HG03342 (cell line): Measurements from ENCODE around the gene ZNF414.

Source experiments
- ATAC-seq: cut with Tn5 transposase; IDR thresholded peaks from one replicate; pipeline ENCODE4 v1.9.1; 2021; ENCODE audit warnings: mild to moderate bottlenecking, moderate library complexity; ENCODE audit not compliant: unreplicated experiment

Gene ZNF414

DNA sequence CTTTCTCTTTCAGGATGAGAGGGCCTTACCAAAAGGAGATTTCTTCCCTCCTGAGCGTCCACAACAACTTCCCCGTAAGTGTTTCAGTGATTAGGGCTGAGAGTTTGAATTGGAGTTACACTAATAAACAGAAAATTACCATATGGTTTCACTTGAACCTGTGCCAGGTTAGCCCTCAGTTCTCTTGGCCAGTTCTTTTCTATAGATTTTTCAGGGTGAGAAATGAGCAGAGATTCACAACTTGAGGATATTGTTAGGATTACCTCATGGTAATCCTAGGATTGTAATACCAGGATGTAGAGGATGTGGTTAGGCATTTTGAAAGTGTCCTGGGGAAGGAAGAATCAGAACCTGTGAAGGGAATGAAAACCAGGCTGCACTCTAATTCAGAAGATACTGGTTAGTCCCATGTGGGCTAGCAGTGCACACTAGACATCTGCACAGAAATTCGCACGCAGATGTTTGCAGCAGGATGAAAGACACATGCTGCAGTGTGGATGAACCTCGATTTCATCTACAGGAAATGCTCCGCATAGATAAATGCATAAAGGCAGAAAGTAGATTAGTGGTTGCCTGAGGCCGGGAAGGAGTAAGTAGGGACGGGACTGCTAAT lies 45.1 kb downstream of the ZNF414 start:
- ATAC-seq: no peak

DNA sequence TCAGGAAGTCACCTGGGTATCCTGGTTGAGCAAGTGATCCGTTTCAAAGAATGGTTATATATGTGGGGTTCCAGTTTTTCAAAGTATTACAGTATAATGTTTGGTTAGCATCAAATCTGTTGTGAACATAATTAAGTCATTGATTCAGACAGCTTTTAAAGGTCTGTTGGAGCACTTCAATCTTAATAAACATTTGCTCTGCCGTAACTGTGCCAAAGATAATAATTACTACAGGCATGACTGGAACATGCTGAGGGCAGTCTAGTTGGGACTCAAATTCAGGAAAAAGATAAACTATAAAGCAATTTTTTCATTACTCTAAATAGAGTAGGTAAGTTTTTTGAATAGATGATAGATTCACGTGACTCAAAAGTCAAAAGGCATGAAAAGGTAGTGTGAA lies 45.8 kb downstream of the ZNF414 start:
- no peak for ATAC-seq

DNA sequence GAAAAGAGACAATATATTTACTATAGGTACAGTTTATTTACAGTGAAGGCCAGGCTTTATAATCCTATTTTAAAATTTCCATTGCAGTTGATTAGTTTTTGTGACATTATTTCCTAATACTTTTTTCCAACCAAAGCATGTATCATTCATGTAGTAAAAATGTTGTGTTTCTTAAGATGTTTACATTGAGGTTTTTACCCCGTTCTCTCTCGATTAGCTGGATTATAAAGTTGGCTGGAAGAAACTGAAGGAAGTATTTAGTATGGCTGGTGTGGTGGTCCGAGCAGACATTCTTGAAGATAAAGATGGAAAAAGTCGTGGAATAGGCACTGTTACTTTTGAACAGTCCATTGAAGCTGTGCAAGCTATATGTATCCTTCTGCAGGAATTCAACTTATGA lies 47.9 kb downstream of the ZNF414 start:
- ATAC-seq: no peak

DNA sequence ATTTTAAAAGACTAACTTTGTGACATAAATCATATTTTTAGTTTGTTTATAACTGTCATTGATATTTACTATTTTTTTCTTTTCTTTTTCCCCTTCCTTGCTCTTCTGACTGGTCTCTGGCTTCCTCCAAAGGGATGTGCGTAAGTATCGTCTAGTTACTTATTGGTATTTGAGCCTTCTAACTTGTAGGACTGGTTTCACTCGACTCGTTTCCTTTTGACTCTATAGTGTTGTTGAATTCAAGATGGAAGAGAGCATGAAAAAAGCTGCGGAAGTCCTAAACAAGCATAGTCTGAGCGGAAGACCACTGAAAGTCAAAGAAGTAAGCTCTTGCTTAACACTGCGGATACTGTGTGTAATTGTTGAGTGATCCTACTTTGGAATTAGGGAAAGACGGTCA lies 50.6 kb downstream of the ZNF414 start:
- ATAC-seq: no peak

DNA sequence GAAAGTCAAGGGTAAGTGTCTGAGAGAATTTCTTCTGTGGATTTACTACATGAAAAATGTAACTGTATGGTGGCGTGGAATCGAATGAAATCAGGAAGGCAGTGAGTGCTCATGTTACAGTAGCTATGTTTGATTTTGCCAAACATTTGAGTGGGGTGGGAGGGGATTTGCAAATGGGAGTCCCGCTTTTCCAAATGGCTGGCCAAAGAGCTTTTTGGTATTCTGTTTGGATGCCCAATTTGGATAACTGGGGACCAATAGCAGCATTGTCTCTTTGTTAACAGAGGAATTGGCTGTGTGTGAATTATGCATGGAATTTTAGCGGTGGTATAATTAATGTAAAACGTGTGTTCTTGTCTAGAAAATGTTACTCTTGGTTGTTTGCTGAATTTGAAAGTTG lies 51.4 kb downstream of the ZNF414 start:
- ATAC-seq: no peak

DNA sequence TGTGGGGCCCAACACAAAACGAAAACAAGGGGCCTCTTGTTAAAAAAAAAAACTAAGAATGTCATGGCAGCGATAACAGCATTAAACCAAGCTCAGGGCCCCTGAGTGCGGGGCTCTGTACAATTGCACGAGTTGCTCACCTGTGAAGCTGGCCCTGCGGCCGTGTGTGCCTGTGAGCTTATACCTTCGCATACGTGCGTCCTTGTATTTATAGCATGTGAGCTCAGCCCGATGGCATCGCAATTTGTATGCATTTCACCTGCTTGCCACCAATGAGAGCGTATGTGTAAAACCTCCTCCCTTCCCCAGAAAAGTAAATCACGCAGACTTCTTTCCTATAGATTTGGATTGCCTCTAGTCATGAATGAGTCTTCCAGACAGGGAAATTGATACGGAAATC lies 52.1 kb downstream of the ZNF414 start:
- ATAC-seq: no peak

DNA sequence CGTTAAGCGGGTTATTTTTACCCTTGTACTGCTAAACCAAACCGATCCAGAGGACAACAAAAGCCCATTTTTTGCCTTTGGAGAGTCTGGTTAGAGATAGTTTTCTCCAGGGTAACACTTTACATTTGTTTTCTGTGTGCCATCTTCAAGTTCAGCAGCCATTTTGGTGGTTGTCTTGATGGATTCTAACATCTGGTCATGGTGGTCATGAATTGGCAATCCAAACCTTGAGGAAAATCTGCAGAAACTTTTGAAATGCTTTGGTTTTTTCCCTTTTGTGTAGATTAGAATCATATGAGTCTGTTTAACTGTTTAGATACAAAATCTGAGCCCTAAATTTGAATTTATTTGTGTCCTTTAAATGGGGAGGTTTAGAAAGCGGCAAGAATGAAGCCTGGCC lies 52.6 kb downstream of the ZNF414 start:
- no peak for ATAC-seq

DNA sequence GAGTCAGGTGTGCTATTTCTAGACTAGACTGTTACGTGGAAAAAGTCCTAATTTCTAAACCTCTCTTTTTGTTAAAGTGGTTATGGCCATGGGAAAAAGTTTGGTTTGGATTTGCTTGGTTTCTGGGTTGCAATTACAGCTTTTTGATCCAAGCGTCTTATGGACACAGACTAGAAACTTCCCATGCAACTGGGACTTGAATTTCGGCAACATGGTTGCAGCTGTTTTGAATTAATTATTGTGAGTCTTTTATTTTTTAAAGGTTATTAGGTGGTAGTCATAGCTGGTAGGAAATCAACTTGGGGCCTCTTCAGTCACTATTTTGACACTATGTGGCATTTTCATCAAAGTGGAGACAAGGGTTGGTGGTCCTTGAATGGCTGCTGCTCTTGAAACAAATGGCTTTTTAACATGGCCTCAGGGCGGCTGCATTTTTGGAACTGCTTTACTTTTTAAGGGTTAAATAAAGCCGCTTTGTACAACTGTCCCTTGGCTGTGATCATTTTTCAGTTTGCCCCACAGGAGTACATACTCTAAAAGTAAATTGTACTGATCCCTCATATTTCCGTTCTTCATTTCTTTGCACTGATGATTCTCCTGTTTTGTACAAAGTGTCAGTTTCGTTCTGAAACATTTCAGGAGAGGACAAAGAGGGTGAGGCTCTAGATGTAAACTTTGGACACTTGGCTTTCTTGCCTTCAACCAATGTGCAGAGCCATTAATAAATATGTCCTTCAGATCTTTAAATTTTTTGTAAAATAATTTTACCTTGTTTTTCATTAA lies 53.3 kb downstream of the ZNF414 start:
- no peak for ATAC-seq
